SK-N-SH treated with all-trans-retinoic acid at 6 μM for 48 hours (cell line): ENCODE results near the gene CYP24A1.

Experiments used
- ATAC-seq: fragments of 200-7000 bp; cut with Tn5 transposase; 3 replicates; pipeline ENCODE4 v1.9.1; 2020; ENCODE audit warnings: mild to moderate bottlenecking, moderate library complexity
- ARNTL ChIP-seq: fragments of 450-650 bp; formaldehyde crosslinking; IDR thresholded peaks from 2 replicates; pipeline ENCODE4 v1.5.0; 2020; ENCODE audit warnings: low read depth, mild to moderate bottlenecking, moderate library complexity, borderline replicate concordance
- BACH2 ChIP-seq: fragments of 250-450 bp; sonication (Bioruptor Pico); IDR thresholded peaks from 2 replicates; pipeline ENCODE4 v1.9.0; 2021; ENCODE audit warnings: mild to moderate bottlenecking, borderline replicate concordance
- CSDC2 ChIP-seq: fragments of 250-450 bp; sonication (Bioruptor Pico); IDR thresholded peaks from 2 replicates; pipeline ENCODE4 v1.5.0; 2020; ENCODE audit warnings: mild to moderate bottlenecking, moderate library complexity
- ESRRG ChIP-seq: fragments of 250-450 bp; sonication (Bioruptor Pico); IDR thresholded peaks from 2 replicates; pipeline ENCODE4 v1.6.1; 2021; ENCODE audit warnings: mild to moderate bottlenecking
- GLIS3 ChIP-seq: fragments of 250-450 bp; sonication (Bioruptor Pico); IDR thresholded peaks from 2 replicates; pipeline ENCODE4 v1.5.0; 2020; ENCODE audit warnings: mild to moderate bottlenecking, moderate library complexity
- ISL1 ChIP-seq: fragments of 250-450 bp; sonication (Bioruptor Pico); IDR thresholded peaks from 2 replicates; pipeline ENCODE4 v2.1.2; 2022; ENCODE audit warnings: mild to moderate bottlenecking, moderate library complexity
- OSR1 ChIP-seq: fragments of 250-450 bp; sonication (Bioruptor Pico); IDR thresholded peaks from 2 replicates; pipeline ENCODE4 v1.8.0; 2022; ENCODE audit warnings: moderate library complexity, mild to moderate bottlenecking, inconsistent platforms
- PPARA ChIP-seq: fragments of 250-450 bp; sonication (Bioruptor Pico); IDR thresholded peaks from 2 replicates; pipeline ENCODE4 v1.5.0; 2020; ENCODE audit warnings: mild to moderate bottlenecking, borderline replicate concordance
- RARB ChIP-seq: fragments of 250-450 bp; sonication (Bioruptor Pico); IDR thresholded peaks from 2 replicates; pipeline ENCODE4 v1.8.0; 2021; ENCODE audit warnings: mild to moderate bottlenecking, moderate library complexity
- SNAI2 ChIP-seq: fragments of 250-450 bp; sonication (Bioruptor Pico); IDR thresholded peaks from 2 replicates; pipeline ENCODE4 v1.5.0; 2020; ENCODE audit warnings: mild to moderate bottlenecking, moderate library complexity
- TCF4 ChIP-seq: fragments of 250-450 bp; sonication (Bioruptor Pico); IDR thresholded peaks from 2 replicates; pipeline ENCODE4 v1.8.0; 2021; ENCODE audit warnings: mild to moderate bottlenecking, moderate library complexity, borderline replicate concordance
- ZC3H10 ChIP-seq: fragments of 250-450 bp; sonication (Bioruptor Pico); IDR thresholded peaks from 2 replicates; pipeline ENCODE4 v1.5.1; 2021; ENCODE audit warnings: mild to moderate bottlenecking, moderate library complexity
- ZFP3 ChIP-seq: fragments of 250-450 bp; sonication (Bioruptor Pico); IDR thresholded peaks from 2 replicates; pipeline ENCODE4 v1.5.0; 2020; ENCODE audit warnings: mild to moderate bottlenecking, moderate library complexity
- ZFP30 ChIP-seq: fragments of 450-650 bp; formaldehyde crosslinking; IDR thresholded peaks from 2 replicates; pipeline ENCODE4 v1.5.0; 2022; ENCODE audit warnings: mild to moderate bottlenecking, moderate library complexity
- ZNF70 ChIP-seq: fragments of 450-650 bp; formaldehyde crosslinking; IDR thresholded peaks from 2 replicates; pipeline ENCODE4 v1.5.0; 2020; ENCODE audit warnings: mild to moderate bottlenecking, moderate library complexity
- ZNF8 ChIP-seq: fragments of 450-650 bp; formaldehyde crosslinking; IDR thresholded peaks from 2 replicates; pipeline ENCODE4 v1.5.0; 2020; ENCODE audit warnings: mild to moderate bottlenecking, moderate library complexity
- TF ChIP-seq, protein P1 (sequence below): fragments of 250-450 bp; sonication (Bioruptor Pico); IDR thresholded peaks from 2 replicates; pipeline ENCODE4 v1.5.1; 2020; ENCODE audit warnings: low read depth, mild to moderate bottlenecking, moderate library complexity
- TF ChIP-seq, protein P2 (sequence below): fragments of 250-450 bp; sonication (Bioruptor Pico); IDR thresholded peaks from 2 replicates; pipeline ENCODE4 v1.8.0; 2021; ENCODE audit warnings: low read depth, mild to moderate bottlenecking, moderate library complexity, borderline replicate concordance
- TF ChIP-seq, protein P3 (sequence below): fragments of 250-450 bp; sonication (Bioruptor Pico); IDR thresholded peaks from 2 replicates; pipeline ENCODE4 v1.5.1; 2021; ENCODE audit warnings: mild to moderate bottlenecking, moderate library complexity
- TF ChIP-seq, protein P4 (sequence below): fragments of 250-450 bp; sonication (Bioruptor Pico); IDR thresholded peaks from 2 replicates; pipeline ENCODE4 v1.8.0; 2020; ENCODE audit warnings: mild to moderate bottlenecking, moderate library complexity, borderline replicate concordance
- TF ChIP-seq, protein P5 (sequence below): fragments of 250-450 bp; sonication (Bioruptor Pico); IDR thresholded peaks from 2 replicates; pipeline ENCODE4 v1.5.0; 2020; ENCODE audit warnings: mild to moderate bottlenecking, moderate library complexity

The CYP24A1 gene

DNA sequence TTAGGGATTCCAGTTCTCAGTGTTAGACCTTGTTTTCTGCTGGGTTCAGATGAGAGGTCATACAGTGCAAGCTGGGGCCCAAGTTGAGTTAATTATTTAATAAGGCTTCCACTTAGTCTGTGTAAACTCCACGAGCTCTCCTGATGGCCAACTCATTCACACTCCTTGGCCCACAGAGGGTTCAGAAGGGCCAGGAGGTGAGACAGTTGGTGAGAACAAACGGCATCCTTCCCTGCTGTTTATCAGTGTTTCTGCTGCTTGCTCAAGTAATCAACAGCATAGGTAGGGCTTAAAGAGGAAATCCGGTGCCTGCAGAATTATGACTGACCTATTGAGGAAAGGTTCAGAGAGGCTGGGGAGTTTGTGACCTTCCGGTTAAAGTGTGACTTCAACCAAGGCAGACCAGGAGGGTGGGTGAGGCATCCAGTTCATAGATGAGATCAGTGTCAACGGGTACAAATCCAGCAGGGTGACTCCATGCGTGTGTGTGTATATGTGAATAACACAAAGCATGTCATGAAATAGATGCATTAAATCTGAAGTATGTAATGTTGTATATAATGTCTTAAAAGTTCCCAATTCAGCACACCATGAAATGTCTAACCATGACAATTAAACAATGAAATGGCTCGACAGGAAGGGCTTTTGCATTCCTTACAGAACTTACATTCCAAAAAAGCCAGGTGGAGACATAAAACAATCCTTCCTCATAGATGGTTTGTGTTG lies 66.0 kb downstream of the CYP24A1 start:
- ATAC-seq: no peak
- TF ChIP-seq ZNF8 (CRISPR knock-in tag): no peak
- no peak for TF ChIP-seq ZFP3 (CRISPR knock-in tag)
- no peak for TF ChIP-seq ZFP30
- no peak for TF ChIP-seq OSR1 (CRISPR knock-in tag)
- TF ChIP-seq PPARA (CRISPR knock-in tag): no peak
- TF ChIP-seq ESRRG (CRISPR knock-in tag): no peak
- TF ChIP-seq RARB (CRISPR knock-in tag): no peak

DNA sequence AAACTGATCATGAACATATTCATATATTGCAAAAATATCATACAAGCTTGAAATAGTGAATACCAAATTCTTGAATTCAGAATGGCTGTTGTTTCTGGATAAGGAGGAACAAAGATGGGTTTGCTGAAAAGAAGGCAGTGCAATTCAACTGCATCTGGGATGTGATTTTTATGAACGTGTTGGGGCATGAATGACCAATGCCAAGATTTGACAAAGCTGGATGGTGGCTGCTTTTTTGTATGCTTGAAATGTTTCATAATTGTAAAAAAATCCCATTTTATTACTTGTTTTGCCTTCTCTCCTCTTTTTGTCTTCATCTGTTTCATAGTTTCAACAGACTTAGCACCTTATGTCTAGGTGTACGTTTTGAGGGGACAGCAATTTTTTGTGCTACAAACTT lies 66.6 kb downstream of the CYP24A1 start:
- ATAC-seq: no peak
- TF ChIP-seq OSR1 (CRISPR knock-in tag) (no peak), SNAI2 (CRISPR knock-in tag) (no peak), CSDC2 (CRISPR knock-in tag) (no peak)
- TF ChIP-seq, protein P1, sequence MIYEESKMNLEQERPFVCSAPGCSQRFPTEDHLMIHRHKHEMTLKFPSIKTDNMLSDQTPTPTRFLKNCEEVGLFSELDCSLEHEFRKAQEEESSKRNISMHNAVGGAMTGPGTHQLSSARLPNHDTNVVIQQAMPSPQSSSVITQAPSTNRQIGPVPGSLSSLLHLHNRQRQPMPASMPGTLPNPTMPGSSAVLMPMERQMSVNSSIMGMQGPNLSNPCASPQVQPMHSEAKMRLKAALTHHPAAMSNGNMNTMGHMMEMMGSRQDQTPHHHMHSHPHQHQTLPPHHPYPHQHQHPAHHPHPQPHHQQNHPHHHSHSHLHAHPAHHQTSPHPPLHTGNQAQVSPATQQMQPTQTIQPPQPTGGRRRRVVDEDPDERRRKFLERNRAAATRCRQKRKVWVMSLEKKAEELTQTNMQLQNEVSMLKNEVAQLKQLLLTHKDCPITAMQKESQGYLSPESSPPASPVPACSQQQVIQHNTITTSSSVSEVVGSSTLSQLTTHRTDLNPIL (CRISPR knock-in tag): no peak
- TF ChIP-seq, protein P2, sequence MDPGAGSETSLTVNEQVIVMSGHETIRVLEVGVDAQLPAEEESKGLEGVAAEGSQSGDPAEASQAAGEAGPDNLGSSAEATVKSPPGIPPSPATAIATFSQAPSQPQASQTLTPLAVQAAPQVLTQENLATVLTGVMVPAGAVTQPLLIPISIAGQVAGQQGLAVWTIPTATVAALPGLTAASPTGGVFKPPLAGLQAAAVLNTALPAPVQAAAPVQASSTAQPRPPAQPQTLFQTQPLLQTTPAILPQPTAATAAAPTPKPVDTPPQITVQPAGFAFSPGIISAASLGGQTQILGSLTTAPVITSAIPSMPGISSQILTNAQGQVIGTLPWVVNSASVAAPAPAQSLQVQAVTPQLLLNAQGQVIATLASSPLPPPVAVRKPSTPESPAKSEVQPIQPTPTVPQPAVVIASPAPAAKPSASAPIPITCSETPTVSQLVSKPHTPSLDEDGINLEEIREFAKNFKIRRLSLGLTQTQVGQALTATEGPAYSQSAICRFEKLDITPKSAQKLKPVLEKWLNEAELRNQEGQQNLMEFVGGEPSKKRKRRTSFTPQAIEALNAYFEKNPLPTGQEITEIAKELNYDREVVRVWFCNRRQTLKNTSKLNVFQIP (CRISPR knock-in tag): no peak
- TF ChIP-seq, all 23 proteins: peak for 0

DNA sequence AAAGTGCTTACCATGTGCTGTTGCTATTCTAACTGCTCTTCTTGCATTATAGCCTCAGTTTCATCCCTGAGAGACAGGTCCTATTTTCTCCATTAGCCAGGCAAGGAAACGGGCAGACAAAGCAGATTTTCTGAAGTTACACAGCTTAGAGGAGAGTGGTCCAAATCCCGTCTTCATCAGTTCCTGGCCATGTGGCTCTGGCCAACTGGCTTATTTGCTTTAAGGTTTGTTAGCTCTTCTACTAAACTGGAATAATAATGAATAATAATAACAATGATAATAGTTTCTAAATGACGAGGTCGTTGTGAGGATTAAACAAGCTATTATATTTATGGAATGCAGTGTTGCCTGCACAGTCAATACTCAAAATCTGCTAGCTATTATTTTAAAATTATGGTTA lies 67.6 kb downstream of the CYP24A1 start:
- no peak for ATAC-seq
- TF ChIP-seq TCF4 (no peak), ISL1 (no peak), ARNTL (CRISPR knock-in tag) (no peak), RARB (CRISPR knock-in tag) (no peak), ZNF8 (CRISPR knock-in tag) (no peak), GLIS3 (CRISPR knock-in tag) (no peak), ZFP3 (CRISPR knock-in tag) (no peak), BACH2 (CRISPR knock-in tag) (no peak), ZNF70 (CRISPR knock-in tag) (no peak), CSDC2 (CRISPR knock-in tag) (no peak), OSR1 (CRISPR knock-in tag) (no peak), PPARA (CRISPR knock-in tag) (no peak), ZC3H10 (CRISPR knock-in tag) (no peak), SNAI2 (CRISPR knock-in tag) (no peak)
- TF ChIP-seq, protein P3, sequence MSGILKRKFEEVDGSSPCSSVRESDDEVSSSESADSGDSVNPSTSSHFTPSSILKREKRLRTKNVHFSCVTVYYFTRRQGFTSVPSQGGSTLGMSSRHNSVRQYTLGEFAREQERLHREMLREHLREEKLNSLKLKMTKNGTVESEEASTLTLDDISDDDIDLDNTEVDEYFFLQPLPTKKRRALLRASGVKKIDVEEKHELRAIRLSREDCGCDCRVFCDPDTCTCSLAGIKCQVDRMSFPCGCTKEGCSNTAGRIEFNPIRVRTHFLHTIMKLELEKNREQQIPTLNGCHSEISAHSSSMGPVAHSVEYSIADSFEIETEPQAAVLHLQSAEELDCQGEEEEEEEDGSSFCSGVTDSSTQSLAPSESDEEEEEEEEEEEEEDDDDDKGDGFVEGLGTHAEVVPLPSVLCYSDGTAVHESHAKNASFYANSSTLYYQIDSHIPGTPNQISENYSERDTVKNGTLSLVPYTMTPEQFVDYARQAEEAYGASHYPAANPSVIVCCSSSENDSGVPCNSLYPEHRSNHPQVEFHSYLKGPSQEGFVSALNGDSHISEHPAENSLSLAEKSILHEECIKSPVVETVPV (CRISPR knock-in tag): no peak
- TF ChIP-seq, protein P2 (CRISPR knock-in tag): no peak
- TF ChIP-seq, protein P4, sequence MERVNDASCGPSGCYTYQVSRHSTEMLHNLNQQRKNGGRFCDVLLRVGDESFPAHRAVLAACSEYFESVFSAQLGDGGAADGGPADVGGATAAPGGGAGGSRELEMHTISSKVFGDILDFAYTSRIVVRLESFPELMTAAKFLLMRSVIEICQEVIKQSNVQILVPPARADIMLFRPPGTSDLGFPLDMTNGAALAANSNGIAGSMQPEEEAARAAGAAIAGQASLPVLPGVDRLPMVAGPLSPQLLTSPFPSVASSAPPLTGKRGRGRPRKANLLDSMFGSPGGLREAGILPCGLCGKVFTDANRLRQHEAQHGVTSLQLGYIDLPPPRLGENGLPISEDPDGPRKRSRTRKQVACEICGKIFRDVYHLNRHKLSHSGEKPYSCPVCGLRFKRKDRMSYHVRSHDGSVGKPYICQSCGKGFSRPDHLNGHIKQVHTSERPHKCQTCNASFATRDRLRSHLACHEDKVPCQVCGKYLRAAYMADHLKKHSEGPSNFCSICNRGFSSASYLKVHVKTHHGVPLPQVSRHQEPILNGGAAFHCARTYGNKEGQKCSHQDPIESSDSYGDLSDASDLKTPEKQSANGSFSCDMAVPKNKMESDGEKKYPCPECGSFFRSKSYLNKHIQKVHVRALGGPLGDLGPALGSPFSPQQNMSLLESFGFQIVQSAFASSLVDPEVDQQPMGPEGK: no peak
- TF ChIP-seq, protein P5, sequence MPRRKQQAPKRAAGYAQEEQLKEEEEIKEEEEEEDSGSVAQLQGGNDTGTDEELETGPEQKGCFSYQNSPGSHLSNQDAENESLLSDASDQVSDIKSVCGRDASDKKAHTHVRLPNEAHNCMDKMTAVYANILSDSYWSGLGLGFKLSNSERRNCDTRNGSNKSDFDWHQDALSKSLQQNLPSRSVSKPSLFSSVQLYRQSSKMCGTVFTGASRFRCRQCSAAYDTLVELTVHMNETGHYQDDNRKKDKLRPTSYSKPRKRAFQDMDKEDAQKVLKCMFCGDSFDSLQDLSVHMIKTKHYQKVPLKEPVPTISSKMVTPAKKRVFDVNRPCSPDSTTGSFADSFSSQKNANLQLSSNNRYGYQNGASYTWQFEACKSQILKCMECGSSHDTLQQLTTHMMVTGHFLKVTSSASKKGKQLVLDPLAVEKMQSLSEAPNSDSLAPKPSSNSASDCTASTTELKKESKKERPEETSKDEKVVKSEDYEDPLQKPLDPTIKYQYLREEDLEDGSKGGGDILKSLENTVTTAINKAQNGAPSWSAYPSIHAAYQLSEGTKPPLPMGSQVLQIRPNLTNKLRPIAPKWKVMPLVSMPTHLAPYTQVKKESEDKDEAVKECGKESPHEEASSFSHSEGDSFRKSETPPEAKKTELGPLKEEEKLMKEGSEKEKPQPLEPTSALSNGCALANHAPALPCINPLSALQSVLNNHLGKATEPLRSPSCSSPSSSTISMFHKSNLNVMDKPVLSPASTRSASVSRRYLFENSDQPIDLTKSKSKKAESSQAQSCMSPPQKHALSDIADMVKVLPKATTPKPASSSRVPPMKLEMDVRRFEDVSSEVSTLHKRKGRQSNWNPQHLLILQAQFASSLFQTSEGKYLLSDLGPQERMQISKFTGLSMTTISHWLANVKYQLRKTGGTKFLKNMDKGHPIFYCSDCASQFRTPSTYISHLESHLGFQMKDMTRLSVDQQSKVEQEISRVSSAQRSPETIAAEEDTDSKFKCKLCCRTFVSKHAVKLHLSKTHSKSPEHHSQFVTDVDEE (CRISPR knock-in tag): no peak
- TF ChIP-seq, protein P1 (CRISPR knock-in tag): no peak
- TF ChIP-seq, all 23 proteins: peak for 0
